Tongue (tissue), 2 donors: ENCODE results near the gene JARID2. TPM values are rescaled to one million over a fixed set of nuclear protein-coding genes. Genes with fewer than 3 reads are reported as not detected.
"Not testable (repeated sequence)": the region's sequence is repeated elsewhere in the genome, so short reads cannot be mapped to it uniquely, and the experiment has no call there.

Source experiments
- DNase-seq: peaks from one replicate; pipeline ENCODE4 v3.0.0-alpha.2; 2015
- total RNA-seq: library from RNA; depleted of rRNA; stranded (reverse); fragments of >200 nt; gene quantifications from one replicate; pipeline ENCODE4 v1.2.3, GENCODE V29; 2014

The JARID2 gene
- total RNA-seq, 1 donor from 2014 or later = 18.2 TPM

- not testable (repeated sequence) for DNase-seq
Observed at GRCh38 chr6:15289456-15289855, 43.6 kb downstream of the JARID2 start.

GRCh38 chr6:15290067-15290680 lies 44.3 kb downstream of the JARID2 start:
- no peak for DNase-seq

GRCh38 chr6:15290962-15291704 lies 45.3 kb downstream of the JARID2 start:
- DNase-seq = no peak

- DNase-seq = no peak
Observed at GRCh38 chr6:15292721-15293302, 46.9 kb downstream of the JARID2 start.

- no peak for DNase-seq
Observed at GRCh38 chr6:15293674-15294073, 47.8 kb downstream of the JARID2 start.

- DNase-seq = no peak
Observed at GRCh38 chr6:15294504-15294903, 48.6 kb downstream of the JARID2 start.

GRCh38 chr6:15296249-15296648 lies 50.4 kb downstream of the JARID2 start:
- DNase-seq = no peak

- no peak for DNase-seq
Observed at GRCh38 chr6:15296735-15297134, 50.9 kb downstream of the JARID2 start.

GRCh38 chr6:15297167-15297566 lies 51.3 kb downstream of the JARID2 start:
- not testable (repeated sequence) for DNase-seq

GRCh38 chr6:15297895-15298590 lies 52.2 kb downstream of the JARID2 start:
- DNase-seq = no peak

- no peak for DNase-seq
Observed at GRCh38 chr6:15299430-15300131, 53.7 kb downstream of the JARID2 start.

GRCh38 chr6:15301179-15302006 lies 55.5 kb downstream of the JARID2 start:
- no peak for DNase-seq

GRCh38 chr6:15303162-15303919 lies 57.5 kb downstream of the JARID2 start:
- DNase-seq = no peak

GRCh38 chr6:15303920-15304291 lies 58.0 kb downstream of the JARID2 start:
- DNase-seq = no peak

GRCh38 chr6:15304337-15305042 lies 58.6 kb downstream of the JARID2 start:
- DNase-seq = no peak

GRCh38 chr6:15305496-15305895 lies 59.6 kb downstream of the JARID2 start:
- no peak for DNase-seq

- no peak for DNase-seq
Observed at GRCh38 chr6:15305909-15306308, 60.0 kb downstream of the JARID2 start.

GRCh38 chr6:15308435-15309213 lies 62.8 kb downstream of the JARID2 start:
- DNase-seq = no peak

- DNase-seq = no peak
Observed at GRCh38 chr6:15309611-15310283, 63.9 kb downstream of the JARID2 start.
